Activated T-cell treated with anti-CD3 and anti-CD28 coated beads, Interleukin-2, amount 50 U/mL, for 4 hours (primary cell): Measurements from ENCODE around the gene ATF7. TPM values are rescaled to one million over a fixed set of nuclear protein-coding genes. Genes with fewer than 3 reads are reported as not detected.
"Not testable (repeated sequence)": the region's sequence is repeated elsewhere in the genome, so short reads cannot be mapped to it uniquely, and the experiment has no call there.

ENCODE experiments used
- ATAC-seq, 2 donors: fragments of 200-7000 bp; cut with Tn5 transposase; one replicate each; pipeline ENCODE4 v1.10.0; 2021
- DNase-seq: peaks from one replicate; pipeline ENCODE4 v3.0.0-alpha.2; 2020
- H3K27me3 Mint-ChIP-seq: one replicate; pipeline ENCODE4 v1.8.0; 2021; ENCODE audit warnings: low read depth, mixed read lengths
- H3K36me3 Mint-ChIP-seq: one replicate; pipeline ENCODE4 v1.8.0; 2022; ENCODE audit warnings: mixed read lengths; ENCODE audit not compliant: insufficient read depth
- H3K4me1 Mint-ChIP-seq: one replicate; pipeline ENCODE4 v1.8.0; 2021; ENCODE audit warnings: low read depth, mixed read lengths
- H3K4me3 Mint-ChIP-seq: one replicate; pipeline ENCODE4 v1.8.0; 2021; ENCODE audit warnings: mild to moderate bottlenecking, moderate library complexity, mixed read lengths
- H3K9me3 Mint-ChIP-seq: one replicate; pipeline ENCODE4 v1.8.0; 2021; ENCODE audit warnings: mixed read lengths
- total RNA-seq, 3 donors: library from RNA; stranded (reverse); gene quantifications; one replicate each; pipeline ENCODE4 v1.2.1, GENCODE V29; 2021

Gene ATF7
- total RNA-seq, 3 donors from 2014 or later: 19.2 to 23.2 (median 20.9) TPM

DNA sequence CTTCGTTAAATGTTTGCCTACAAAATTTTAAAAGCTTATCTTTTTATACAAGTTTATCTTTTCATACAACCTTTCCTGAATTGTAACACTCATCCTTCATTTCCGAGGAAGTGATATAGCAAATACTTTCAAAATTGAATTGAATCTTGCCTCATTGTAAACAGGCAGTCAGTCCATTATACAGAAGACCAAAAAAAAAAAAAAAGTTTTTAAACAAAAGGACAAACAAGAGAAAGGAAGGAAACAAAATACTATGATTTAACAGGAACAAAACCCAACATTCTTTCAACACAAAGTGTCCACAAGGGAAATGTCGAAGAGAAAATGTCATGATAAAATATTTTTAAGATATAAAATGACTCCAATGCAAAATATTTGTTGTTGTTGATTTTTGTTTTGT lies 8.5 kb downstream of the ATF7 start:
- H3K36me3 Mint-ChIP-seq: peaks cover 3% of the 10 kb centered on the region
- H3K9me3 Mint-ChIP-seq: no peaks in the 10 kb centered on the region
- ATAC-seq (no peak), DNase-seq (no peak)
- peak overlapping the region; percentile 57 for H3K4me3 Mint-ChIP-seq
- H3K4me1 Mint-ChIP-seq: peaks cover 27% of the 10 kb centered on the region
- no peaks in the 10 kb centered on the region for H3K27me3 Mint-ChIP-seq

DNA sequence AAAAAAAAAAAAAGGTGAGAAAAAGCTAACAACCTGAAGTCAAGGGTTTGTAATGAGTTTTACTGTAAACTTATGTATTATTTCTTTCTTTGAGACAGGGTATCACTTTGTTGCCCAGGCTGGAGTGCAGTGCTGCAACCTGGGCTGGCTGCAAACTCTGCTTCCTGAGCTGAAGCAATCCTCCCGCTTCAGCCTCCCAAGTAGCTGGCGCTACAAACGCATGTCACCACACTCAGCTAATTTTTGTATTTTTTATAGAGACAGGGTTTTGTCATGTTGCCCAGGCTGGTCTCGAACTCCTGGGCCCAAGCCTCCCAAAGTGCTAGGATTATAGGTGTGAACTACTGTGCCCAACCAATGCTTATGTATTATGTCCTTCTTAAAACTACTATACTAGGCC lies 9.2 kb downstream of the ATF7 start:
- no peaks in the 10 kb centered on the region for H3K9me3 Mint-ChIP-seq
- DNase-seq: no peak
- no peak for ATAC-seq

DNA sequence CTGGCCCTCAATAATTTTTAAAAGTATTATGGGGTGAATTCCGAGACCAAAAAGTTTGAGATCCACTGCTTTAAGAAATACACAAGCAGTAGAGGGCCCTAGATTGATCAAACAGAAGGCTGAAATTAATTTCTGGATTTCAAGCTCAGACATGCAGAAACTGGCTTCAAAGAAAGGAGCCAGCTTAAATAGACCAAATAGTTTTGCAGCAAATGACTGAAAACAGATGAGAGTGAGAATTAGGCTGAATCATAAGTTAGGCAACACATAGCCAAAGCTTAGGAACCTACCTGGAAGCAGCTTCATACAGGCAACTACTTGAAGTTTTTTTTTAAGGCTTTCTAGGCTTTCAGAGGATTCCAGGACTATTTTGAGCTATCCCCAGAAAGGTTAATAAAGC lies 12.4 kb downstream of the ATF7 start:
- Mint-ChIP-seq H3K27me3 (no peaks in the 10 kb centered on the region), H3K4me1 (peaks cover 16% of the 10 kb centered on the region), H3K36me3 (peaks cover 3% of the 10 kb centered on the region), H3K9me3 (no peaks in the 10 kb centered on the region), H3K4me3 (no peak overlapping the region)
- no peak for ATAC-seq
- DNase-seq: no peak

More for the DNA sequence above, 9.2 kb downstream of the ATF7 start:
- H3K4me1 Mint-ChIP-seq: peaks cover 27% of the 10 kb centered on the region
- peaks cover 3% of the 10 kb centered on the region for H3K36me3 Mint-ChIP-seq
- no peaks in the 10 kb centered on the region for H3K27me3 Mint-ChIP-seq
- no peak overlapping the region for H3K4me3 Mint-ChIP-seq

DNA sequence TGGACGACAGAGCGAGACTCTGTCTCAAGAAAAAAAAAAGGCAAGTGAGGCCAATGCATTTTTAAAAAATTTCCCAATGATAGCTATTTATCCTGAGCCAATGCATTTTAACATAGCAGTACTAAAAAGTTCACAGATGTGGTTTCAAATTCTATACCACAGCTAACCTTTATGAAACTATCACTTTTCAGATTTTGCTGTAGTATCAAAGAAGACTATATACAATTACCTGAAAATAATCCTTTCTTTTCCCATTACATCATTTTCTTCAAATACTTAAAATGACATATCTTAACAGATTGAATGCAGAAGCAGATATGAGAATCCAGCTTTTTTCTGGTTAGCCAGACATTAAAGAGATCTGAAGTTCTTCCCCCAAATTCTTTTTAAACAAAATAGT lies 13.2 kb downstream of the ATF7 start:
- Mint-ChIP-seq H3K27me3 (no peaks in the 10 kb centered on the region), H3K4me3 (no peak overlapping the region), H3K9me3 (no peaks in the 10 kb centered on the region), H3K4me1 (peaks cover 8% of the 10 kb centered on the region), H3K36me3 (peaks cover 3% of the 10 kb centered on the region)
- ATAC-seq (peak; percentile 48 to 63), DNase-seq (no peak)

DNA sequence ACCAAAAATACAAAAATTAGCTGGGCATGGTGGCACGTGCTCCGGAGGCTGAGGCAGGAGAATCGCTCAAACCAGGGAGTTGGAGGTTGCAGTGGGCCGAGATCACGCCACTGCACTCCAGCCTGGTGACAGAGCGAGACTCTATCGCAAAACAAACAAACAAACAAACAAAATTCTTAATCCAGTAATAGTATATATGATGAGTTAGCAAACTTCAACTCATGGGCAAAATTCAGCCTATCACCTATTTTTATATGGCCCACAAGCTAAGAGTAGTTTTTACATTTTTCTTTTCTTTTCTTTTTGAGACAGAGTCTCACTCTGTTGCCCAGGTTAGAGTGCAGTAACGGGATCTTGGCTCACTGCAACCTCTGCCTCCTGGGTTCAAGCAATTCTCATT lies 14.9 kb downstream of the ATF7 start:
- Mint-ChIP-seq H3K4me1 (no peaks in the 10 kb centered on the region), H3K4me3 (no peak overlapping the region), H3K9me3 (no peaks in the 10 kb centered on the region), H3K36me3 (no peaks in the 10 kb centered on the region), H3K27me3 (no peaks in the 10 kb centered on the region)
- no peak for DNase-seq
- ATAC-seq: no peak

DNA sequence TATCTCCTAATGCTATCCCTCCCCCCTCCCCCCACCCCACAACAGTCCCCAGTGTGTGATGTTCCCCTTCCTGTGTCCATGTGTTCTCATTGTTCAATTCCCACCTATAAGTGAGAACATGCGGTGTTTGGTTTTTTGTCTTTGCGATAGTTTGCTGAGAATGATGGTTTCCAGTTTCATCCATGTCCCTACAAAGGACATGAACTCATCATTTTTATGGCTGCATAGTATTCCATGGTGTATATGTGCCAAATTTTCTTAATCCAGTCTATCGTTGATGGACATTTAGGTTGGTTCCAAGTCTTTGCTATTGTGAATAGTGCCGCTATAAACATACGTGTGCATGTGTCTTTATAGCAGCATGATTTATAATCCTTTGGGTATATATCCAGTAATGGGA lies 19.5 kb downstream of the ATF7 start:
- H3K4me1 Mint-ChIP-seq: peaks cover 21% of the 10 kb centered on the region
- H3K36me3 Mint-ChIP-seq, H3K27me3 Mint-ChIP-seq, H3K9me3 Mint-ChIP-seq, H3K4me3 Mint-ChIP-seq, ATAC-seq, DNase-seq: not testable (repeated sequence)

DNA sequence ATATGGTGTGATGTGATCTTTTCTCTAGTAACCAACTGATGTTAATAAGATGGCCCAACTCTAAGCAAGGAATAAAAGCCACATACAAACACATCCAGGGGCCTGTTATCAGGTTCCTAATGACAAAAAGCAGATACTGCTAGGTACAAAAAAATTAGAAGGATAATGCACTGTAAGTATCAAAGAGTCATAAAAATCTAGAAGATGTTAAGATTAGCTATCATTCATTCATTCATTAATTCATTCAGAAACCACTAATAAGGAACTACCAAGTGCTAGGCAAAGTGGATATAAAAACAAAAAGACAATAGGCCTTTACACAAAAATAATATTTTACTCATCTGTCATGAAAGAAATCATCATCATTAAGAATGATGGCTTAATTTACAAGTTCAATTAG lies 21.6 kb downstream of the ATF7 start:
- ATAC-seq (no peak), DNase-seq (no peak)
- no peaks in the 10 kb centered on the region for H3K9me3 Mint-ChIP-seq
- H3K4me1 Mint-ChIP-seq: peaks cover 21% of the 10 kb centered on the region
- peaks cover 11% of the 10 kb centered on the region for H3K36me3 Mint-ChIP-seq
- no peaks in the 10 kb centered on the region for H3K27me3 Mint-ChIP-seq
- H3K4me3 Mint-ChIP-seq: no peak overlapping the region

DNA sequence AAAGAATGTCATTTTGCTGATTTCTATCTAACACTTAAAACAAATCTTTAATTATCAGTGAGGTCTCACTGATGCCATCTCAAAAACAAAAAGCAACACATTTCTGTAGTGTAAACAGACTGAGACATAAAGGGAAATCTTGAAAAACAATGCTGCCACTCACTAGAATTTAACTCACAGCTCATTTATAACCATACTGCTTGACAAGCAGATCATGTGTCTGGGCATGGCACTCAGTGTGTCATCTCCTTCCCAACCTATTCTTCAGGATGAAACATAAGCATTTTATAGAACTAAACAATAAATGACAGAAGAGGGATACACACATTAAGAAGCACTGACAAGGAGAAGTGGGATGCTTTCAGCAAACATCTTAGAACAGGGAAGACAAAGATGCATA lies 22.4 kb downstream of the ATF7 start:
- no peak for ATAC-seq
- no peak overlapping the region for H3K4me3 Mint-ChIP-seq
- peaks cover 13% of the 10 kb centered on the region for H3K36me3 Mint-ChIP-seq
- H3K9me3 Mint-ChIP-seq: no peaks in the 10 kb centered on the region
- peaks cover 21% of the 10 kb centered on the region for H3K4me1 Mint-ChIP-seq
- no peaks in the 10 kb centered on the region for H3K27me3 Mint-ChIP-seq
- DNase-seq: no peak

DNA sequence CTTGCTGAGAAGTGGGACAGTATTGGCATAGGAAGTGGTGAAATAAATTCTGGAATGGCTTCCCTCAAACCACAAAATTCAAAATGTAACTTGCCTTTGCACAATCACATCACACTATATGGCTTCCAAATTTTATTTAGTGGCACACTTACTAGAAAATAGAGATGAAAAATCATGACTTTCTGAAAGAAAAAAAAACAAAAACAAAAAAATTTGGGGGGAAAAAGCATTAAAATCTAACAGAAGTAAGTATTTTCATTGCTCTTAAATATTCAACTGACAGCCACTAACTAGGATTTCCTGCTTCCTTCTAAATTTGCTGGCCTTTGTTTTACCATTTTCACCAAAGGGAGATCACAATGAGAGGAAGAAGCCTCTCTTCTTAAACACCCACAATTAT lies 23.0 kb downstream of the ATF7 start:
- H3K4me3 Mint-ChIP-seq: no peak overlapping the region
- H3K36me3 Mint-ChIP-seq: peaks cover 19% of the 10 kb centered on the region
- ATAC-seq: no peak
- no peak for DNase-seq
- H3K4me1 Mint-ChIP-seq: peaks cover 21% of the 10 kb centered on the region
- H3K9me3 Mint-ChIP-seq: no peaks in the 10 kb centered on the region
- no peaks in the 10 kb centered on the region for H3K27me3 Mint-ChIP-seq

DNA sequence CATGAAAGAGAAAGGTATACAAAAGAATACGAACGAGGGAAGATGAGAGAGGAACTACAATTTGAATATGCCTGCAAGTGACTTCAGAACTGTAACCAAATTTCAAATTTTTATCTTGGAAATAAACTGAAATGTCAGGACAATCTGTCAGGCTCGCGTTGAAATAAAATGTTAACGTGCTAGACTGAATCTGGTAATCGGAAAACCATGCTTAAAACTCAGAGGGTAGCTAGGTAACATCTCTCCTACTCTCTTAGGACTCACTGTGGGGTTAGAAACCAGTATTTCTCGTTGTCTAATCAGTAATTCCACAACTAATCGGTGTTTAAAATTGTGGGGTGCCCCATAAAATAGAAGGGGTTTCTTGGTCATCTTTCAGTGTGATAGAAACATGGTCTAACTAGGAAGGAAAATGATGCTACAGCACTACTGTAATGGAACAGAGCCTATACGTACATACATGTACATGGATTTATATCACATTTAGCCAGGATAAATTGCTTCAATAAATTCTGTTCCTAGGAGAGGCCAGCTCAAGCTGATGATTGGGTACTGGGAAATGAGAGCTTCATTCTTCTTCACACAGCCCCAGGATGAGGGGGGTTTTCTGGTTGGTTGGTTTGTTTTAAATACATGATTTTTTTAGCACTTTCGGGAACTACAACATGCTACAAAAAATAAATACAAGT lies 23.9 kb downstream of the ATF7 start:
- DNase-seq: no peak
- Mint-ChIP-seq H3K4me3 (no peak overlapping the region), H3K4me1 (peaks cover 21% of the 10 kb centered on the region), H3K9me3 (no peaks in the 10 kb centered on the region), H3K36me3 (peaks cover 23% of the 10 kb centered on the region), H3K27me3 (no peaks in the 10 kb centered on the region)
- ATAC-seq: no peak

DNA sequence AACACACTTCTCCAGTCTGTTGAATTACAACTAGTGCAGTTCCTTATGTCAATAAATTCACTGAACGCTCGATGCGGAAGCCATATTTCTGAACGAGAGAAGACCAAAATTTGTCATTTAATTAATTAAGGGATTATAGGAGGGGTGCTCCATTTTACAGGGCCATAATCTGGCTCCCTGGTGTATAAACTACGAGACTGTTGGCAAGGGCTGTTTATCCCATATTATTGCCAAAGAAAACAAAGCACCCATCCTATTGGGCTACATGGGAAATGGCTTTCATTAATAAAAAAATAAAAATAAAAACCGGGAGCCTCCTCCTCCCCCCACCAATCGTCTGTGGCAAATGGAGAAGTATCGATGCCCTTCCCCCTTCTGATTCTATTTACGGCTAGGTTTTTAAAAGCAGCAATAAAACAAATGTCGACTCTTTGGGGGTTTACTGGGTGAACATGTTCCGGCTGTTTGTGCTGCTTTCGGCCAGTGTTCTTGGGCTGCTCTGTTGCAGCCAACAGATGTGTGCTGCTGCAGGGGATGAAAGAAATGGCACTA lies 24.8 kb downstream of the ATF7 start:
- H3K4me1 Mint-ChIP-seq: peaks cover 21% of the 10 kb centered on the region
- no peaks in the 10 kb centered on the region for H3K9me3 Mint-ChIP-seq
- no peaks in the 10 kb centered on the region for H3K27me3 Mint-ChIP-seq
- DNase-seq: no peak
- ATAC-seq: no peak
- no peak overlapping the region for H3K4me3 Mint-ChIP-seq
- H3K36me3 Mint-ChIP-seq: peaks cover 23% of the 10 kb centered on the region

DNA sequence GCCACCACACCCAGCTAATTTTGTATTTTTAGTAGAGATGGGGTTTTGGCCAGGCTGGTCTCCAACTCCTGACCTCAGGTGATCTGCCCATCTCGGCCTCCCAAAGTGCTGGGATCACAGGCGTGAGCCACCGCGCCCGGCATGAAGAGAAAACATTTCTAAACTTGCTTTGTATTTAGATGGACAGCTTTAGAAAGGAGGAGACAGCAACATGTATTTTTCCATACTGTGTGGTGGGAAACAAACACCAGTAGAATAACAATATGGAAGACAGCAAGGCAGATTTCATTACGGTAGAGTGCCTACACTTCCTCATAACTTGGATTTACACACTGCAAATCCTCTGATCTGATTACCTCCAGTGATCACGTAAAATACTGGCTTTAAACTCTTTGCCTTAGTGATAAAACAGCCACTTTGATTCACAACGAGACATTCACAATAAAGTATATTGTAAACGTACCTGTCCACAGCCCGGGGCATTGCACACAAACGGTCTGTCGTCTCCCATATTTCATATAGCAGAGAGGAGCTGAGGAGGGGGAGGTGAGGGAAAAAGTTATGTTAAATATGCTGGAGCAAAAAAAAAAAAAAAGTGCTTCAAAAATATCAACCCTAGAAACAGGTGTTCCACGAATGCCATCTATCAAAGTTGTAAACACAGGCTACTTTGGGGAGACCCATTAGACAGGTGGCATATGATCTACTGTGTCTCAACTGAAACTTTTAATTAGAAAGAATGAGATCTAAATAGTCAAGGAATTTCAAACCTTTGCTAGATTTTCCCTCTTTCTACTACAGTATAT lies 25.5 kb downstream of the ATF7 start:
- Mint-ChIP-seq H3K4me3 (no peak overlapping the region), H3K36me3 (peaks cover 23% of the 10 kb centered on the region), H3K4me1 (peaks cover 21% of the 10 kb centered on the region), H3K9me3 (no peaks in the 10 kb centered on the region), H3K27me3 (no peaks in the 10 kb centered on the region)
- DNase-seq (no peak), ATAC-seq (no peak)

DNA sequence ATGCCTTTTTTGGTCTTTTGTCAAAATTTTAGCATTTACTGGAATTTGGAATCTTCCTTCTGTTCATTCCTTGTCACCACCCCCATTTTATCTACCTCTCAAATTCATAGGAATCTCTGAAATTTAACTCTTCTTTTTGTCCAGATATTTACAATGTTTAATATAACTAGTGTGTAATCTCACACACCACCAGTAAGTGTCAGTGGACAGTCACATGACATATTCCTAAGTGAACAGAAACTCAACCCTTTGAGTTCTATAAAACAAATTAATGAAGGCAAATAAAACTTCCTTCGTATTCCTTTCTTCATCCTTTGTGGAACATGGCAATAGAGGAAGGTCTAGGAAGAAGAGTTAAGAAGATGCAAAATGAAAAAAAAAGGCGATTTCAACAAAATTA lies 26.6 kb downstream of the ATF7 start:
- Mint-ChIP-seq H3K27me3 (no peaks in the 10 kb centered on the region), H3K36me3 (peaks cover 23% of the 10 kb centered on the region), H3K9me3 (no peaks in the 10 kb centered on the region), H3K4me3 (no peak overlapping the region), H3K4me1 (peaks cover 20% of the 10 kb centered on the region)
- ATAC-seq (no peak), DNase-seq (no peak)

DNA sequence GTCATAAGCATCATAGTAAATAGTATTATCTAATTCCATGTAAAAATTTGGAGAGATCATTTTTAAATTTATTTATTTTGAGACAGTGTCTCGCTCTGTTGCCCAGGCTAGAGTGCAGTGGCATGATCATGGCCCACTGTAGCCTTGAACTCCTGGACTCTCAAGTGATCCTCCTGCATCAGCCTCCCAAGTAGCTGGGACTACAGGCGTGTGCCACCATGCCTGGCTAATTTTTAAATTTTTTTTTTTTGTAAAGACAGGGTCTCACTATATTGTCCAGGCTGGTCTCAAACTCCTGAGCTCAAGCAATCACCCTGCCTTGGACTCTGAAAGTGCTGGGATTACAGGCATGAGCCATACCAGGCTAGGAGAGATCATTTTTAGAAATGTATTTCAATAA lies 27.2 kb downstream of the ATF7 start:
- not testable (repeated sequence) for DNase-seq, H3K9me3 Mint-ChIP-seq, H3K27me3 Mint-ChIP-seq, ATAC-seq, H3K4me3 Mint-ChIP-seq
- Mint-ChIP-seq H3K4me1 (peaks cover 19% of the 10 kb centered on the region), H3K36me3 (peaks cover 23% of the 10 kb centered on the region)

DNA sequence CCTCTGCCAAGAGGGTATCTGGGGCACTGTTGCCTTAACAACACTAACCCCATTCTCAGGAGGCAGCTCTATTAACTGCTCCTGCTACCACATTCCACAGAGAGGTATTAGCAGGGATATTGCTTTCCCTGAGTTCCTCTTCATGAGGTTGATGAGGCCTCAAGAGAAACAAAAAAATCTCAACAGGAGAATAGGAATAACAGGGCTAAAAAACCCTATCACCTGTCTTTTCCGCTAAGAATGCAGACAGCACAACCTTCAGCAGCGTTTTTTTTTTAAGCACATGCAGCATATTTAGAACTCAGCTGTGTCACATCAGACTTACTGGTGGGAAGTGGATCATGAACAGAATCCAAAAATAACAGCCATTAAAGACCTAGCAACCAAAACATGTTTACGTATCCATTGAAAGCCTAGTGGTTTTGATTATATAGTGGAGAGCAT lies 29.2 kb downstream of the ATF7 start:
- DNase-seq (no peak), ATAC-seq (no peak)
- Mint-ChIP-seq H3K9me3 (no peaks in the 10 kb centered on the region), H3K36me3 (peaks cover 20% of the 10 kb centered on the region), H3K4me1 (peaks cover 4% of the 10 kb centered on the region), H3K4me3 (no peak overlapping the region), H3K27me3 (no peaks in the 10 kb centered on the region)
